ENCODE measurements around the gene NTMT2.

Gene NTMT2

DNA sequence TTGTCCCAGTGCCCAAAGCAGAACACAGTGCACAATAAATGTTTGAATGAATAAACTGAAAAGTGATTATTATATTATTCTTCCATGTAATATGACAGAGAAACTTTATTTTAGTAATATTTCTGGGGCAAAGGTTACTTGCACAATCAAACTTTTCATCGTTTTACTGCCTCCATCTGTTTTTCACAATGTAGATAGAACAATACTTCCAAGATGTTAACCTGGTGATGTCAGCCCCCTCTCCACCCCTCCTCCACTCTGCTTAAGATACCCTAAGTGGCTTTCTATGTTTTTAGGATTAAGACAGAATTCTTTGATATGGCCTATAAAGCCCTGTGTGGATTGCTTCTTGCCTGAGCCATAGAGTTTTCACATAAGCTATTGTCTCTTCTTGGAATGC, 13.8 kb upstream of the NTMT2 start:
- Histone ChIP-seq H3K27me3 (ENCODE audit: control insufficient read depth in 1 of 2, insufficient read depth in 2 of 2, low read length in 2 of 2) (no peaks in the 10 kb centered on the region), H3K9ac (ENCODE audit: low read depth in 1 of 2, low read length in 2 of 2) (no peak overlapping the region), H3K9me3 (ENCODE audit: control insufficient read depth in 1 of 2, low read length in 2 of 2) (no peaks in the 10 kb centered on the region), H3K4me3 (ENCODE audit: low read depth in 1 of 2, low read length in 2 of 2) (no peak overlapping the region), H3K36me3 (ENCODE audit: control insufficient read depth in 1 of 2, insufficient read depth in 2 of 2, low read length in 2 of 2) (no peaks in the 10 kb centered on the region), H3K4me1 (ENCODE audit: control insufficient read depth in 1 of 2, insufficient read depth in 2 of 2, low read length in 2 of 2) (no peaks in the 10 kb centered on the region), H3K27ac (ENCODE audit: low read depth, low read length) (no peak overlapping the region)

DNA sequence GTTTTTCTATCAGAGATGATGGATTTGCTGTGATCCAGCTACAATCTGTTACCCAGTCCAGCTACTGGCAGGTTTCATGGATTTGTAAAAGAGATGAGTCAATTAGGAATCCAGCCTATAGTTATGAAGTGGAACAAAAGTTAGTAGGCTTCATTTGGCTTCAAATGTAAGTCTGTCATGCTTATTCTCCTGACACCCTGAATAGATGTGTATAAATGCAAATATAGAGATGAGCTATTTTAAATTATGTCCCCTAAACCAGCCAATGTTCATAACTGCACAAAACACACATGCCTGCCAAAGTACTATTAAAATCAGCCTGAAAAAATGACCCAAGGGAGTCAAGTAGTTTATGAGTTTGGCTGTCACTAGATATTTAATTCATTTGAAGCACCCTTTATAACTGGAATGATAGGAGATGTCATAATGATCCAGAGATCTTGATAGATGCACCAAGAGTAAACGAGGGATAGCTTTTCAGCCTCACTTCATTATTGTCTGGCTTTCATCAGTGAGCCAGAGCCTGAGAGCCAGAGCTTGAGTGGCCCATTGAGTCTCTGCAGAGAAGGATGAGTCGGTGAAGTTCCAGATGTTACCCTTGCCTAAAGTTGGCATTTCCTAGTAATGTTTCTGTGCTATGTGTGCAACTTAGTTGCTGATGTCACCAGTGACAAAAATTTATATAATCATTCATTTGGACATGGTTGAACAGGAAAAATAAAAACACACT, 11.8 kb upstream of the NTMT2 start:
- no peak overlapping the region for H3K27ac ChIP-seq (ENCODE audit: low read depth, low read length)
- no peaks in the 10 kb centered on the region for H3K9me3 ChIP-seq (ENCODE audit: control insufficient read depth in 1 of 2, low read length in 2 of 2)
- H3K4me3 ChIP-seq (ENCODE audit: low read depth in 1 of 2, low read length in 2 of 2) = no peak overlapping the region
- no peak overlapping the region for H3K9ac ChIP-seq (ENCODE audit: low read depth in 1 of 2, low read length in 2 of 2)
- H3K36me3 ChIP-seq (ENCODE audit: control insufficient read depth in 1 of 2, insufficient read depth in 2 of 2, low read length in 2 of 2) = no peaks in the 10 kb centered on the region
- no peaks in the 10 kb centered on the region for H3K27me3 ChIP-seq (ENCODE audit: control insufficient read depth in 1 of 2, insufficient read depth in 2 of 2, low read length in 2 of 2)
- H3K4me1 ChIP-seq (ENCODE audit: control insufficient read depth in 1 of 2, insufficient read depth in 2 of 2, low read length in 2 of 2) = no peaks in the 10 kb centered on the region

DNA sequence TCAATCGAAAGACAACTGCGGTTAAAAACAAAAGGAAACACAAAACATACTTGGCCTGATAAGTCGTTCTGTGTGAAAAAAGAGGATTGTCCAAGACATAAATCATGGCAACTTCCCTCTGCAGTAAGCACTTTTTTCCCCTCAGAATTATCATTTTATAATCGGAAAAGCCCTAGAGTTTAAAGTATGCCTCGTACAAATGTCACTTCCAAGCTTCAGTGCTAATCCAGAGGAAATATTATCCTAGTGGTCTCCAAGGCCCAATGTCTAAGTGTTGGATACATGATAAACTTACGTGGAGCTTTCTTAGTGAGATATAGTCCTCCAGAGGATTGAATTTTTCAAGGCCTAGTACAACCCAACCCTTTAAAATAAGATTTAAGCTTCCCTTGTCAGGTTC, 11.2 kb upstream of the NTMT2 start:
- Histone ChIP-seq H3K27me3 (ENCODE audit: control insufficient read depth in 1 of 2, insufficient read depth in 2 of 2, low read length in 2 of 2) (no peaks in the 10 kb centered on the region), H3K9me3 (ENCODE audit: control insufficient read depth in 1 of 2, low read length in 2 of 2) (no peaks in the 10 kb centered on the region), H3K27ac (ENCODE audit: low read depth, low read length) (no peak overlapping the region), H3K36me3 (ENCODE audit: control insufficient read depth in 1 of 2, insufficient read depth in 2 of 2, low read length in 2 of 2) (no peaks in the 10 kb centered on the region), H3K4me1 (ENCODE audit: control insufficient read depth in 1 of 2, insufficient read depth in 2 of 2, low read length in 2 of 2) (no peaks in the 10 kb centered on the region), H3K4me3 (ENCODE audit: low read depth in 1 of 2, low read length in 2 of 2) (no peak overlapping the region), H3K9ac (ENCODE audit: low read depth in 1 of 2, low read length in 2 of 2) (no peak overlapping the region)

GRCh38 chr1:170140371-170140770, 5.4 kb upstream of the NTMT2 start:
- no peak overlapping the region for H3K4me3 ChIP-seq (ENCODE audit: low read depth in 1 of 2, low read length in 2 of 2)
- H3K4me1 ChIP-seq (ENCODE audit: control insufficient read depth in 1 of 2, insufficient read depth in 2 of 2, low read length in 2 of 2) = no peaks in the 10 kb centered on the region
- H3K36me3 ChIP-seq (ENCODE audit: control insufficient read depth in 1 of 2, insufficient read depth in 2 of 2, low read length in 2 of 2) = no peaks in the 10 kb centered on the region
- H3K9me3 ChIP-seq (ENCODE audit: control insufficient read depth in 1 of 2, low read length in 2 of 2) = no peaks in the 10 kb centered on the region
- no peak overlapping the region for H3K27ac ChIP-seq (ENCODE audit: low read depth, low read length)
- peaks cover 0 to 3% of the 10 kb centered on the region in 2 donors for H3K27me3 ChIP-seq (ENCODE audit: control insufficient read depth in 1 of 2, insufficient read depth in 2 of 2, low read length in 2 of 2)
- H3K9ac ChIP-seq (ENCODE audit: low read depth in 1 of 2, low read length in 2 of 2) = no peak overlapping the region

DNA sequence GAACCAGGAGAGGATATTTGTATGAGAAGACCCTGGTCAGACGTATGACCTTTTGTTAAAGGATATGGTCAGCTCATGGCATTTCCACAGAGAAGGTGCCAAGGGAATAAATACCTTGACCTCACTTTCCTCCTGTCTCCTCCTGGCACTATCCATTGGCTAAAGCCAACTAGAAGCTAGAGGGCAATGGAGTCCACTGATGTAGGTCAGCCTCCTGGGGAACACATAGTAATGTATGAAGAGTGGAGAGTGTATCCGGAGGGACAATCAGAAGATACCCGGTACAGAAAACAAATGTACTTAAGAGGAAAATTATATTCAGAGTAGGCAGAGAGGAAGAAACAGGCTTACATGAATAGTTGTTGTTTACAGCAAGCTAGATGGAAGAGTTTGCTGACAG, 698 bp upstream of the NTMT2 start:
- H3K36me3 ChIP-seq (ENCODE audit: control insufficient read depth in 1 of 2, insufficient read depth in 2 of 2, low read length in 2 of 2) = no peaks in the 10 kb centered on the region
- peaks cover 0 to 3% of the 10 kb centered on the region in 2 donors for H3K27me3 ChIP-seq (ENCODE audit: control insufficient read depth in 1 of 2, insufficient read depth in 2 of 2, low read length in 2 of 2)
- H3K4me1 ChIP-seq (ENCODE audit: control insufficient read depth in 1 of 2, insufficient read depth in 2 of 2, low read length in 2 of 2) = no peaks in the 10 kb centered on the region
- H3K4me3 ChIP-seq (ENCODE audit: low read depth in 1 of 2, low read length in 2 of 2) = no peak overlapping the region
- H3K9me3 ChIP-seq (ENCODE audit: control insufficient read depth in 1 of 2, low read length in 2 of 2) = no peaks in the 10 kb centered on the region
- no peak overlapping the region for H3K9ac ChIP-seq (ENCODE audit: low read depth in 1 of 2, low read length in 2 of 2)
- no peak overlapping the region for H3K27ac ChIP-seq (ENCODE audit: low read depth, low read length)

DNA sequence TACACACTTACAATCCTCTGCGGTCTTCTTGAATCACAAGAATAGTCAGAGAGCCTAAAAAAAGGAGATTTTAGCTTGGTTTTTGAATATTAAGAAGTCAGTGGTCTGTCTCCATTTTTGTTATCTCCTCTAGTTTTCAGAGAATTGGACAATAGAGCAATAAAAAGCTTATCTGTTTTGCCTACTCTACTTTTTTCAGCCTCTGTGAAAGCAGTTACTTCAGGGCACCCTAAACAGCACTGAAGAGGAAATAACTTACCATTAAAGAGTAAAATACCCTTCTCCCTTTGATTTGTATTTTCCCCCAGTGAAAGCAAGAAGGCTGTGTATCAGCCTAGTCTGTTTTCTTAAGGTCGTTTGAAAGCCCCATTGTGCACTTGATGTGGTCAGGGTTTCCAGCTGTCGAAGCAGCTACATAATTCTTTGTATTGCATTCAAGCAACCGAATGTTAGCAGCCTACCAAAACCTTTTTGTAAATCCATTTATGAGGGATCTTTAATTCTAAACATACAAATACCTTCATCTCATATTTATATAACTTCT, 1.0 kb downstream of the NTMT2 start:
- no peak overlapping the region for H3K9ac ChIP-seq (ENCODE audit: low read depth in 1 of 2, low read length in 2 of 2)
- H3K4me1 ChIP-seq (ENCODE audit: control insufficient read depth in 1 of 2, insufficient read depth in 2 of 2, low read length in 2 of 2) = no peaks in the 10 kb centered on the region
- H3K36me3 ChIP-seq (ENCODE audit: control insufficient read depth in 1 of 2, insufficient read depth in 2 of 2, low read length in 2 of 2) = no peaks in the 10 kb centered on the region
- H3K27ac ChIP-seq (ENCODE audit: low read depth, low read length) = no peak overlapping the region
- no peak overlapping the region for H3K4me3 ChIP-seq (ENCODE audit: low read depth in 1 of 2, low read length in 2 of 2)
- H3K9me3 ChIP-seq (ENCODE audit: control insufficient read depth in 1 of 2, low read length in 2 of 2) = no peaks in the 10 kb centered on the region
- peaks cover 0 to 3% of the 10 kb centered on the region in 2 donors for H3K27me3 ChIP-seq (ENCODE audit: control insufficient read depth in 1 of 2, insufficient read depth in 2 of 2, low read length in 2 of 2)

GRCh38 chr1:170149241-170149640, 3.5 kb downstream of the NTMT2 start:
- Histone ChIP-seq H3K4me3 (ENCODE audit: low read depth in 1 of 2, low read length in 2 of 2) (no peak overlapping the region), H3K9ac (ENCODE audit: low read depth in 1 of 2, low read length in 2 of 2) (no peak overlapping the region), H3K27ac (ENCODE audit: low read depth, low read length) (no peak overlapping the region), H3K9me3 (ENCODE audit: control insufficient read depth in 1 of 2, low read length in 2 of 2) (peaks cover 0 to 4% of the 10 kb centered on the region in 2 donors), H3K27me3 (ENCODE audit: control insufficient read depth in 1 of 2, insufficient read depth in 2 of 2, low read length in 2 of 2) (peaks cover 0 to 3% of the 10 kb centered on the region in 2 donors), H3K36me3 (ENCODE audit: control insufficient read depth in 1 of 2, insufficient read depth in 2 of 2, low read length in 2 of 2) (no peaks in the 10 kb centered on the region), H3K4me1 (ENCODE audit: control insufficient read depth in 1 of 2, insufficient read depth in 2 of 2, low read length in 2 of 2) (no peaks in the 10 kb centered on the region)

GRCh38 chr1:170150016-170150415, 4.3 kb downstream of the NTMT2 start:
- no peaks in the 10 kb centered on the region for H3K36me3 ChIP-seq (ENCODE audit: control insufficient read depth in 1 of 2, insufficient read depth in 2 of 2, low read length in 2 of 2)
- H3K4me1 ChIP-seq (ENCODE audit: control insufficient read depth in 1 of 2, insufficient read depth in 2 of 2, low read length in 2 of 2) = no peaks in the 10 kb centered on the region
- H3K9me3 ChIP-seq (ENCODE audit: control insufficient read depth in 1 of 2, low read length in 2 of 2) = peaks cover 0 to 5% of the 10 kb centered on the region in 2 donors
- no peak overlapping the region for H3K4me3 ChIP-seq (ENCODE audit: low read depth in 1 of 2, low read length in 2 of 2)
- no peak overlapping the region for H3K9ac ChIP-seq (ENCODE audit: low read depth in 1 of 2, low read length in 2 of 2)
- no peaks in the 10 kb centered on the region for H3K27me3 ChIP-seq (ENCODE audit: control insufficient read depth in 1 of 2, insufficient read depth in 2 of 2, low read length in 2 of 2)
- no peak overlapping the region for H3K27ac ChIP-seq (ENCODE audit: low read depth, low read length)

DNA sequence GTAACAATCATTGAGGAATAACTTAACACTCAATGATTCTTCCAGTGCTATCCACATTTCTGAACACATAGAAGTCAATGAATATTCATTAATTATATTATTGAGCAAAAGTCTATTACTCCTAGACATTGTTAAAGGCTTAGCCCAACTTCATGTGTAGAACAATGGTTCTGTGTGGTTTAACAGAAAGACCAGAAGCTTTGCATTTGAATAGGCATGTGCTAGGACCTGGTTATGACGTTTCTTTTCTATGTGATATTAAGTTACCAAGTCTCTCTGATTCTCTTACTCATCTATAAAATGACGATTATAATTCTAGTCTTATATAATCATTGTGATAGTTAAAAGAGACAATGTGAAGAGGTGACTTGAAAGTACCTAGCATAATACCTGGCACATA, 5.2 kb downstream of the NTMT2 start:
- Histone ChIP-seq H3K4me3 (ENCODE audit: low read depth in 1 of 2, low read length in 2 of 2) (no peak overlapping the region), H3K36me3 (ENCODE audit: control insufficient read depth in 1 of 2, insufficient read depth in 2 of 2, low read length in 2 of 2) (no peaks in the 10 kb centered on the region), H3K9me3 (ENCODE audit: control insufficient read depth in 1 of 2, low read length in 2 of 2) (peaks cover 0 to 5% of the 10 kb centered on the region in 2 donors), H3K27ac (ENCODE audit: low read depth, low read length) (no peak overlapping the region), H3K9ac (ENCODE audit: low read depth in 1 of 2, low read length in 2 of 2) (no peak overlapping the region), H3K4me1 (ENCODE audit: control insufficient read depth in 1 of 2, insufficient read depth in 2 of 2, low read length in 2 of 2) (no peaks in the 10 kb centered on the region), H3K27me3 (ENCODE audit: control insufficient read depth in 1 of 2, insufficient read depth in 2 of 2, low read length in 2 of 2) (no peaks in the 10 kb centered on the region)

GRCh38 chr1:170153417-170153816, 7.7 kb downstream of the NTMT2 start:
- Histone ChIP-seq H3K36me3 (ENCODE audit: control insufficient read depth in 1 of 2, insufficient read depth in 2 of 2, low read length in 2 of 2) (no peaks in the 10 kb centered on the region), H3K4me3 (ENCODE audit: low read depth in 1 of 2, low read length in 2 of 2) (no peak overlapping the region), H3K9me3 (ENCODE audit: control insufficient read depth in 1 of 2, low read length in 2 of 2) (peaks cover 0 to 5% of the 10 kb centered on the region in 2 donors), H3K4me1 (ENCODE audit: control insufficient read depth in 1 of 2, insufficient read depth in 2 of 2, low read length in 2 of 2) (no peaks in the 10 kb centered on the region), H3K27ac (ENCODE audit: low read depth, low read length) (no peak overlapping the region), H3K27me3 (ENCODE audit: control insufficient read depth in 1 of 2, insufficient read depth in 2 of 2, low read length in 2 of 2) (no peaks in the 10 kb centered on the region), H3K9ac (ENCODE audit: low read depth in 1 of 2, low read length in 2 of 2) (no peak overlapping the region)

Measured in duodenal mucosa (tissue), 2 donors.